Osteoblast (primary cell): ENCODE results near the gene CLTA. TPM values are rescaled to one million over a fixed set of nuclear protein-coding genes. Genes with fewer than 3 reads are reported as not detected.

ENCODE experiments used
- DNase-seq: peaks from one replicate; pipeline ENCODE4 v3.0.0; 2011; ENCODE audit warnings: low spot score, mixed read lengths; ENCODE audit not compliant: insufficient read length; ENCODE audit errors: missing footprints
- H2AFZ ChIP-seq: 2 replicates; pipeline ENCODE4 v1.6.0; 2011; ENCODE audit warnings: mild to moderate bottlenecking, low read length
- H3K27ac ChIP-seq: 2 replicates; pipeline ENCODE4 v1.5.1; 2011; ENCODE audit warnings: mild to moderate bottlenecking, low read depth, low read length, moderate library complexity
- H3K27me3 ChIP-seq: 2 replicates; pipeline ENCODE4 v1.6.0; 2012; ENCODE audit warnings: mild to moderate bottlenecking, control low read depth, inconsistent platforms, low read length, moderate library complexity; ENCODE audit not compliant: insufficient read depth
- H3K36me3 ChIP-seq: 2 replicates; pipeline ENCODE4 v1.5.1; 2011; ENCODE audit warnings: mild to moderate bottlenecking, low read length, control low read depth, moderate library complexity; ENCODE audit not compliant: insufficient read depth
- H3K4me1 ChIP-seq: 2 replicates; pipeline ENCODE4 v1.5.1; 2011; ENCODE audit warnings: mild to moderate bottlenecking, low read length, control low read depth, moderate library complexity; ENCODE audit not compliant: insufficient read depth
- H3K4me2 ChIP-seq: 2 replicates; pipeline ENCODE4 v1.6.0; 2011; ENCODE audit warnings: mild to moderate bottlenecking, low read length; ENCODE audit not compliant: insufficient read depth
- H3K4me3 ChIP-seq: fragments of 200-600 bp; sonication (generic); 3 replicates; pipeline ENCODE4 v1.5.1; 2012; ENCODE audit warnings: mild to moderate bottlenecking, low read length, inconsistent platforms; ENCODE audit not compliant: insufficient read depth
- H3K79me2 ChIP-seq: 2 replicates; pipeline ENCODE4 v1.6.0; 2012; ENCODE audit warnings: mild to moderate bottlenecking, low read length, control low read depth, inconsistent platforms; ENCODE audit not compliant: insufficient read depth
- H3K9me3 ChIP-seq: 2 replicates; pipeline ENCODE4 v1.5.1; 2011; ENCODE audit warnings: low read depth, low read length, control low read depth
- H4K20me1 ChIP-seq: 2 replicates; pipeline ENCODE4 v1.6.0; 2012; ENCODE audit warnings: mild to moderate bottlenecking, low read length, control low read depth; ENCODE audit not compliant: insufficient read depth
- CTCF ChIP-seq: IDR thresholded peaks from 2 replicates; pipeline ENCODE4 v1.5.1; 2011; ENCODE audit warnings: mild to moderate bottlenecking, low read depth, low read length, moderate library complexity; ENCODE audit errors: extremely low read depth
- total RNA-seq: library from RNA; depleted of rRNA; stranded (reverse); fragments of >200 nt; gene quantifications from 2 replicates; pipeline ENCODE4 v1.2.3, GENCODE V29; 2012

The CLTA gene
- total RNA-seq, 1 donor, result 262 TPM

- H2AFZ ChIP-seq, result peak overlapping the region; percentile 28
- no peaks in the 10 kb centered on the region for H4K20me1 ChIP-seq
- H3K36me3 ChIP-seq, result no peaks in the 10 kb centered on the region
- H3K79me2 ChIP-seq, result no peaks in the 10 kb centered on the region
- no peaks in the 10 kb centered on the region for H3K9me3 ChIP-seq
- H3K4me1 ChIP-seq, result peaks cover 49% of the 10 kb centered on the region
- no peak for TF ChIP-seq CTCF
- H3K27me3 ChIP-seq, result no peaks in the 10 kb centered on the region
- H3K4me3 ChIP-seq, result peak overlapping the region; percentile 81
- peak; percentile 93 for DNase-seq
- H3K4me2 ChIP-seq, result peak overlapping the region; percentile 58
- H3K27ac ChIP-seq, result peak overlapping the region; percentile 31
These were observed 24.9 kb upstream of the CLTA start for GRCh38 chr9:36165826-36166167.

GRCh38 chr9:36166168-36166927 lies 24.4 kb upstream of the CLTA start:
- peak; percentile 97 for DNase-seq
- Histone ChIP-seq H3K36me3 (no peaks in the 10 kb centered on the region), H3K79me2 (no peaks in the 10 kb centered on the region), H3K4me1 (peaks cover 44% of the 10 kb centered on the region), H2AFZ (peak overlapping the region; percentile 83), H3K9me3 (no peaks in the 10 kb centered on the region), H3K4me2 (peak overlapping the region; percentile 58), H3K4me3 (peak overlapping the region; percentile 81), H3K27ac (peak overlapping the region; percentile 31), H3K27me3 (no peaks in the 10 kb centered on the region), H4K20me1 (no peaks in the 10 kb centered on the region)
- peak; percentile 80 for TF ChIP-seq CTCF

GRCh38 chr9:36169166-36169565 lies 21.6 kb upstream of the CLTA start, which contains the start of gene CCIN:
Gene CCIN, plus strand, starts transcription at chr9:36169388. Its CDS starts 115 bp downstream, at chr9:36169503.
- H3K27me3 ChIP-seq, result no peaks in the 10 kb centered on the region
- no peaks in the 10 kb centered on the region for H3K79me2 ChIP-seq
- H3K4me1 ChIP-seq, result peaks cover 17% of the 10 kb centered on the region
- no peaks in the 10 kb centered on the region for H3K36me3 ChIP-seq
- H2AFZ ChIP-seq, result no peak within 1 kb of the TSS
- DNase-seq, result peak; percentile 39
- H3K4me3 ChIP-seq, result no peak within 1 kb of the TSS
- H3K27ac ChIP-seq, result no peak within 1 kb of the TSS
- TF ChIP-seq CTCF, result no peak
- H3K4me2 ChIP-seq, result no peak within 1 kb of the TSS
- H3K9me3 ChIP-seq, result no peaks in the 10 kb centered on the region
- no peaks in the 10 kb centered on the region for H4K20me1 ChIP-seq

GRCh38 chr9:36169708-36170107 lies 21.0 kb upstream of the CLTA start:
- TF ChIP-seq CTCF, result no peak
- H3K9me3 ChIP-seq, result no peaks in the 10 kb centered on the region
- H3K27ac ChIP-seq, result no peak overlapping the region
- no peaks in the 10 kb centered on the region for H3K79me2 ChIP-seq
- no peak overlapping the region for H2AFZ ChIP-seq
- DNase-seq, result no peak
- no peak overlapping the region for H3K4me3 ChIP-seq
- H3K36me3 ChIP-seq, result no peaks in the 10 kb centered on the region
- H3K4me2 ChIP-seq, result no peak overlapping the region
- H4K20me1 ChIP-seq, result no peaks in the 10 kb centered on the region
- peaks cover 11% of the 10 kb centered on the region for H3K4me1 ChIP-seq
- no peaks in the 10 kb centered on the region for H3K27me3 ChIP-seq
